ENCODE data around the gene PRR7.
A peak's percentile ranks its signal among the peaks of the same experiment; 100 is the strongest.

Gene PRR7

DNA sequence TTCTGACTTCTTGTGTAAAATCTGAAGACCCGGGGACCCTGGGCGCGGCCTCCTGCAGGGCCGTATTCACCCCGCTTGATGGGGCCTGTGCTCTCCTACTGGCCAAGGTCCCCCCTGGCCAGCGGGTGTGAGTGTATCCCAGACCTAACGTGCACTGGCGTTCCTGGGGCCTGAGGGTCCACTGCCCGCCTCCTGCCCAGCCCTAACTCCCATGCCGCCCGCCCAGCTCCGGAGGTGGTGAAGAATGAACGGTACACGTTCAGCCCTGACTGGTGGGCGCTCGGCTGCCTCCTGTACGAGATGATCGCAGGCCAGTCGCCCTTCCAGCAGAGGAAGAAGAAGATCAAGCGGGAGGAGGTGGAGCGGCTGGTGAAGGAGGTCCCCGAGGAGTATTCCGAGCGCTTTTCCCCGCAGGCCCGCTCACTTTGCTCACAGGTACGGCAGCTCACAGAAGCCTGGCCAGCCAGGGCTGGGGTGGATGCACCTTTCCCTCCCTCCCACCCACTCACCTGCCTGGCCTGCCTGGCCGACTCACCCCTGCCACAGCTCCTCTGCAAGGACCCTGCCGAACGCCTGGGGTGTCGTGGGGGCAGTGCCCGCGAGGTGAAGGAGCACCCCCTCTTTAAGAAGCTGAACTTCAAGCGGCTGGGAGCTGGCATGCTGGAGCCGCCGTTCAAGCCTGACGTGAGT lies 10.6 kb upstream of the PRR7 start:
- no peak for DNase-seq (ENCODE audit: low spot score)

DNA sequence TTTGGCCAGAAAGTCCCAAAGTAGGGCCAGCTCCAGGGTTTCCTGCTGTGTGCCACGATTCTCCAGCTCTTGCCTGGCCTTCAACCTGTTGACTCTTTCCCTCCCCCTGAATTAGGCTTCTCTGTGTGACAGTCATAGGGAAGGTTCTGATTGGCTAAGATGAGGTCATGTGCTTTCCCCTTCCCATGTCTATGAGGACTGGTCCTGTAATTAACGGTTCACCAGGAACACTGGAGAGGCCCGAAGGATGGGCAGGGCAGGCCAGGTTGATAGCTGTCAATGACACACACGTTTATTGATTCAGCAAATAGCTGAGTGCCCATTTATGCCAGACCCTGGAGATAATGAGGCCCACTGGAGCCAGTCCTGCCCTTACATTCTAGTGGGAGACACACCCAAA lies 9.0 kb upstream of the PRR7 start:
- no peak for DNase-seq (ENCODE audit: low spot score)

DNA sequence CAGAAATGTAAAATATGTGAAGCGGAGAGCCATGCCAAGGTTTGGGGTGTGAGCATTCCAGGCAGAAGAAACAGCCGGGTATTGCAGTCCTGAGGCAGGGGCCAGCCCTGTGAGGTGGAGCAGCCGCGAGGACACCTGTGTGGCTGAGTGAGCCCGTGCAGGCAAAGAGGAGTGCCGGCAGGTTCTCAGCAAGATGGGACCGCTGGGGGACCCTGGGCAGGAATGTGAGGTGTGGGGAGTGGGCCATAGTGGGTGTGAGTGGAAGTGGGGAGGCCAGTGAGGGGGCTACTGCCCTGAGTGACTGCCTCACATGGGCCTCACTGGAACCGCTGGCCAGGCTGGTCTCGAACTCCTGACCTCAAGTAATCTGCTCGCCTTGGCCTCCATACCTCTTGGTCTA lies 8.1 kb upstream of the PRR7 start:
- DNase-seq (ENCODE audit: low spot score), result no peak

- DNase-seq (ENCODE audit: low spot score), result no peak
These were observed 7.0 kb upstream of the PRR7 start for GRCh38 chr5:177439518-177440053.

GRCh38 chr5:177440211-177440989 lies 6.2 kb upstream of the PRR7 start:
- no peak for DNase-seq (ENCODE audit: low spot score)

DNA sequence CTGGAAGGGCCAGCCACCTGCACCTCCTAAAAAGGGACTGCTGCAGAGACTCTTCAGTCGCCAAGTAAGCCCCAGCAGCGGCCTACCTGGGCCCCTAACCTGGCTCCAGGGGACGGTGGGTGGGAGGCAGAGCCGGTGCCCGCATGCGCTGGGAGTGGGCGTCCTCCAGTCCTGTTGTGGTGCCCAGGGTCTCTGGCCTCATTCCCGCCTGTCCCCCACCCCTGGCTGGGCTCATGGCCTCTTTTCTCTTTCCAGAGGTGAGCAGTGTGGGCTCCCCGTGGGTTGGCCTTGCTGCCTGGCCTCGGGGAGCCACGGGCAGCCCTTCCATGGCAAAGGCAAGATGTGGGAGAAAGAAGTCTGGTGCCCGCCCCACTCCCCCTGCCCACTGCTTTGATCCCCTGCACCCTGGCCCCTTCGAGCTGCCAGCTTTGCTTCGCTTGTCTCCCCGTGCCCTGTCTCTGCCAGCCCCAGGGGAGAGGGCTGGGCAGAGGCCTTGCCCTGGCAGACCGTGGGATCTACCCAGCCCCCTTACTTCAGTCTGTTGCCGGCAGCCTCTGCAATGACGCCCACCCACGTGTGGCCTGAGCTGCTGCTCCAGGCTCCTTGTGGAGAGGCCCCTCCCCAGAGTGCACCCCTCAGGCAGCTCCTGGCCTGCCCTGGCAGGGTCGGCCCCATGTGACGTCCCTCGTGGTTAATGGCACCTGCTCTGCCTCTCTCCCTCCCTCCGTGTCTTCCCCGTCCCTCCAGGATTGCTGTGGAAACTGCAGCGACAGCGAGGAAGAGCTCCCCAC lies 5.4 kb upstream of the PRR7 start:
- DNase-seq (ENCODE audit: low spot score), result no peak

- no peak for DNase-seq (ENCODE audit: low spot score)
These were observed 4.4 kb upstream of the PRR7 start for GRCh38 chr5:177442066-177442826.

- no peak for DNase-seq (ENCODE audit: low spot score)
These were observed 3.2 kb upstream of the PRR7 start for GRCh38 chr5:177443144-177443983.

- no peak for DNase-seq (ENCODE audit: low spot score)
These were observed 2.2 kb upstream of the PRR7 start for GRCh38 chr5:177444106-177445051.

GRCh38 chr5:177445052-177445916 lies 1.3 kb upstream of the PRR7 start:
- no peak for DNase-seq (ENCODE audit: low spot score)

GRCh38 chr5:177445917-177446199 lies 756 bp upstream of the PRR7 start:
- no peak for DNase-seq (ENCODE audit: low spot score)

- DNase-seq (ENCODE audit: low spot score), result peak; percentile 78
These were observed 524 bp downstream of the PRR7 start for GRCh38 chr5:177447066-177447610.

- peak; percentile 92 for DNase-seq (ENCODE audit: low spot score)
These were observed 1.1 kb downstream of the PRR7 start for GRCh38 chr5:177447611-177448243.

- DNase-seq (ENCODE audit: low spot score), result no peak
These were observed 1.8 kb downstream of the PRR7 start for GRCh38 chr5:177448244-177448950.

GRCh38 chr5:177449140-177450061 lies 2.8 kb downstream of the PRR7 start:
- DNase-seq (ENCODE audit: low spot score), result no peak

GRCh38 chr5:177450667-177451424 lies 4.2 kb downstream of the PRR7 start:
- DNase-seq (ENCODE audit: low spot score), result no peak
